OCI-LY7 (cell line): ENCODE results near the gene CCNF. TPM values are rescaled to one million over a fixed set of nuclear protein-coding genes. Genes with fewer than 3 reads are reported as not detected.
A peak's percentile ranks its signal among the peaks of the same experiment; 100 is the strongest.

Experiments used
- BruUV-seq: library from RNA; stranded (reverse); fragments of 400-500 nt; replicated peaks from 2 replicates; lab custom pipeline; 2021; lab: Mats Ljungman, UMichigan
- CTCF ChIA-PET: fragments of 300-600 bp; sonication (Branson Sonifier 250); formaldehyde crosslinking; loops from one replicate; lab custom pipeline; 2022; ENCODE audit warnings: antibody characterized with exemption; ENCODE audit not compliant: unreplicated experiment; lab: Charles Lee
- POLR2A ChIA-PET: fragments of 300-600 bp; sonication (Branson Sonifier 250); formaldehyde crosslinking; loops from one replicate; lab custom pipeline; 2022; ENCODE audit warnings: antibody characterized with exemption; lab: Charles Lee
- DNase-seq: peaks from one replicate; pipeline ENCODE4 v3.0.0-alpha.2; 2015; ENCODE audit warnings: low spot score
- H2AFZ ChIP-seq: fragments of 200-600 bp; sonication (generic), shearing (Covaris generic); 2 replicates; pipeline ENCODE4 v1.6.1; 2014; ENCODE audit warnings: mild to moderate bottlenecking, antibody characterized with exemption, low read length, moderate library complexity
- H3K27ac ChIP-seq: fragments of 200-600 bp; sonication (generic); 2 replicates; pipeline ENCODE4 v1.5.1; 2014; ENCODE audit warnings: mixed run types, low read depth, mild to moderate bottlenecking, moderate library complexity, low read length, inconsistent platforms; ENCODE audit not compliant: poor library complexity, severe bottlenecking
- H3K36me3 ChIP-seq: fragments of 200-600 bp; sonication (generic); 2 replicates; pipeline ENCODE4 v1.6.1; 2014; ENCODE audit warnings: mild to moderate bottlenecking, antibody characterized with exemption, low read length, moderate library complexity, mixed read lengths; ENCODE audit not compliant: insufficient read depth
- H3K4me1 ChIP-seq: fragments of 200-600 bp; sonication (generic); 2 replicates; pipeline ENCODE4 v1.5.1; 2014; ENCODE audit warnings: mild to moderate bottlenecking, low read length; ENCODE audit not compliant: insufficient read depth, poor library complexity, severe bottlenecking
- H3K4me2 ChIP-seq: fragments of 200-600 bp; sonication (generic); 2 replicates; pipeline ENCODE4 v1.6.1; 2014; ENCODE audit warnings: mild to moderate bottlenecking, low read length
- H3K4me3 ChIP-seq: fragments of 200-600 bp; sonication (generic); 2 replicates; pipeline ENCODE4 v1.5.1; 2014; ENCODE audit warnings: mild to moderate bottlenecking, low read depth, low read length; ENCODE audit not compliant: poor library complexity, severe bottlenecking
- H3K79me2 ChIP-seq: fragments of 200-600 bp; sonication (generic); 2 replicates; pipeline ENCODE4 v1.6.1; 2016; ENCODE audit warnings: low read depth, mild to moderate bottlenecking, low read length, moderate library complexity, mixed read lengths; ENCODE audit not compliant: insufficient read depth
- H3K9me2 ChIP-seq: fragments of 200-600 bp; sonication (generic); 2 replicates; pipeline ENCODE4 v1.6.1; 2016; ENCODE audit warnings: mild to moderate bottlenecking, low read length, mixed read lengths; ENCODE audit not compliant: insufficient read depth
- H3K9me3 ChIP-seq: fragments of 200-600 bp; sonication (generic); 2 replicates; pipeline ENCODE4 v1.6.1; 2014; ENCODE audit warnings: mild to moderate bottlenecking, mixed run types, low read length, mixed read lengths
- H4K20me1 ChIP-seq: fragments of 200-600 bp; sonication (generic); 2 replicates; pipeline ENCODE4 v1.6.1; 2014; ENCODE audit warnings: mild to moderate bottlenecking, antibody characterized with exemption, low read length, moderate library complexity, mixed read lengths; ENCODE audit not compliant: insufficient read depth
- CTCF ChIP-seq: fragments of 200-600 bp; sonication (generic); conservative IDR thresholded peaks from 2 replicates; pipeline ENCODE4 v1.5.1; 2014; ENCODE audit warnings: mild to moderate bottlenecking, antibody characterized with exemption, low read length, moderate library complexity, mixed read lengths
- EZH2phosphoT487 ChIP-seq: fragments of 200-600 bp; sonication (generic); IDR thresholded peaks from 2 replicates; pipeline ENCODE4 v1.6.1; 2018; ENCODE audit warnings: low read depth, borderline replicate concordance, mild to moderate bottlenecking, mixed run types, antibody characterized with exemption, low read length, moderate library complexity, mixed read lengths
- intact Hi-C: fragments of 100-400 bp; cut with micrococcal nuclease; formaldehyde crosslinking; loops from one replicate; pipeline ENCODE4 v1.10.0; 2022; ENCODE audit not compliant: unreplicated experiment
- total RNA-seq, 2 experiments: library from RNA; depleted of rRNA in 1 of 2; stranded (reverse); fragments of >200 nt in 1 of 2; shearing (Covaris generic) in 1 of 2; gene quantifications; 2 replicates each; pipeline ENCODE4 v1.2.3, GENCODE V29; 2014 to 2022

The CCNF gene
- total RNA-seq, 2 experiments from 2014 or later: 82.1 to 83.3 TPM

GRCh38 chr16:2425825-2426430, 3.3 kb upstream of the CCNF start:
- Histone ChIP-seq H2AFZ (no peak overlapping the region), H3K9me3 (no peaks in the 10 kb centered on the region), H3K36me3 (peaks cover 6% of the 10 kb centered on the region), H3K4me2 (no peak overlapping the region), H3K9me2 (no peaks in the 10 kb centered on the region), H3K27ac (no peak overlapping the region), H3K79me2 (peaks cover 14% of the 10 kb centered on the region), H3K4me3 (no peak overlapping the region), H4K20me1 (peaks cover 12% of the 10 kb centered on the region), H3K4me1 (peaks cover 24% of the 10 kb centered on the region)
- no peak for DNase-seq
- TF ChIP-seq CTCF (no peak), EZH2phosphoT487 (no peak)
- ChIA-PET CTCF (no interaction called here), POLR2A (no interaction called here)
- BruUV-seq: no TSS peak
- intact Hi-C loops: loop anchor here (10.0 kb wide), 1 partner anchor 271 kb away; the partner anchor contains the start of gene TRAF7

GRCh38 chr16:2426941-2427361, 2.3 kb upstream of the CCNF start:
- Histone ChIP-seq H2AFZ (no peak overlapping the region), H3K27ac (no peak overlapping the region), H3K79me2 (peaks cover 23% of the 10 kb centered on the region), H3K36me3 (peaks cover 16% of the 10 kb centered on the region), H3K9me3 (no peaks in the 10 kb centered on the region), H3K4me2 (no peak overlapping the region), H3K4me3 (no peak overlapping the region), H3K9me2 (no peaks in the 10 kb centered on the region), H4K20me1 (peaks cover 17% of the 10 kb centered on the region), H3K4me1 (peaks cover 31% of the 10 kb centered on the region)
- TF ChIP-seq CTCF (no peak), EZH2phosphoT487 (no peak)
- intact Hi-C loops: loop anchor here (10.0 kb wide), 1 partner anchor 272 kb away; the partner anchor contains the start of gene TRAF7
- BruUV-seq: no TSS peak
- CTCF ChIA-PET: no interaction called here
- no peak for DNase-seq
- POLR2A ChIA-PET: interaction anchor here (0.6 to 0.7 kb wide), 2 partner anchors 13 to 111 kb away, joined by 3 read pairs; partner anchors contain the start of gene PDPK1

DNA sequence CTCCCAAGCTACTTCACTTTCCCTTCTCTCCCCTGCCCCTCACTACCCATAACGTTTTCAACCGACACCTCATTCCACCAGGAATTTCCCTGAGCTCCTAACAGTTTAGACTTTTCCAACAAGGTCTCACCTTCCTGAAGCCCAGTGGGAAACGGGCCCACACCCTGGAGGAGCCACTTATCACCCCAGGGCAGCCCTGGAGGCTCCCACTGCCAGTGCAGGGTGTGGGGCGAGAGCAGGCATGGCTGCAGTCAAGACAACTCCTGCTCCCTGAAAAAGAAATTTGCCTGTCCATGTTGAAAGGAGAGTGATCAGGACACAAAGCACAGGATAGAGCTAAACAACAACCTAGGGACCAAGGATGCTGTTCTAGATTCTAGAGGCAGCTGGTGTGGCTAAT, 1.7 kb upstream of the CCNF start:
- no peak for DNase-seq
- intact Hi-C loops: loop anchor here (10.0 kb wide), 1 partner anchor 273 kb away; the partner anchor contains the start of gene TRAF7
- Histone ChIP-seq H2AFZ (no peak overlapping the region), H3K36me3 (peaks cover 22% of the 10 kb centered on the region), H3K9me3 (no peaks in the 10 kb centered on the region), H3K4me2 (peak overlapping the region; percentile 78), H3K4me3 (peak overlapping the region; percentile 87), H3K79me2 (peaks cover 29% of the 10 kb centered on the region), H3K4me1 (peaks cover 26% of the 10 kb centered on the region), H3K9me2 (no peaks in the 10 kb centered on the region), H4K20me1 (peaks cover 17% of the 10 kb centered on the region), H3K27ac (no peak overlapping the region)
- no peak for TF ChIP-seq CTCF
- no peak for TF ChIP-seq EZH2phosphoT487
- POLR2A ChIA-PET: interaction anchor here (0.6 to 0.7 kb wide), 2 partner anchors 14 to 110 kb away, joined by 3 read pairs; partner anchors contain the start of gene PDPK1
- CTCF ChIA-PET: no interaction called here
- no TSS peak for BruUV-seq
